GM10266 (cell line): ENCODE data around the gene MRPL41.
A peak's percentile ranks its signal among the peaks of the same experiment; 100 is the strongest.

Experiments used
- DNase-seq: peaks from one replicate; pipeline ENCODE4 v3.0.0; 2012; ENCODE audit errors: extremely low spot score
- CTCF ChIP-seq: IDR thresholded peaks from 2 replicates; pipeline ENCODE4 v1.5.1; 2012; ENCODE audit warnings: mild to moderate bottlenecking, low read depth; ENCODE audit not compliant: control insufficient read depth, insufficient read depth; ENCODE audit errors: missing control alignments

The MRPL41 gene

GRCh38 chr9:137578518-137579258 lies 27.0 kb downstream of the MRPL41 start, which contains the start of gene DPH7:
DPH7 (minus strand) TSS chr9:137578925; CDS start chr9:137578777, 148 bp downstream.
- peak; percentile 99 for TF ChIP-seq CTCF
- peak; percentile 99 for DNase-seq

- TF ChIP-seq CTCF, result no peak
- DNase-seq, result no peak
These were observed 27.6 kb downstream of the MRPL41 start for GRCh38 chr9:137579259-137579604.

GRCh38 chr9:137580209-137580953 lies 28.7 kb downstream of the MRPL41 start:
- no peak for DNase-seq
- no peak for TF ChIP-seq CTCF

- TF ChIP-seq CTCF, result no peak
- DNase-seq, result no peak
These were observed 29.3 kb downstream of the MRPL41 start for GRCh38 chr9:137580954-137581322.

- no peak for TF ChIP-seq CTCF
- no peak for DNase-seq
These were observed 29.9 kb downstream of the MRPL41 start for GRCh38 chr9:137581361-137582285.

GRCh38 chr9:137582286-137582860 lies 30.7 kb downstream of the MRPL41 start:
- DNase-seq, result no peak
- TF ChIP-seq CTCF, result no peak
